Measurements from ENCODE around the gene GLRA3. TPM values are rescaled to one million over a fixed set of nuclear protein-coding genes. Genes with fewer than 3 reads are reported as not detected.

The GLRA3 gene
- total RNA-seq, 1 donor, result not detected

DNA sequence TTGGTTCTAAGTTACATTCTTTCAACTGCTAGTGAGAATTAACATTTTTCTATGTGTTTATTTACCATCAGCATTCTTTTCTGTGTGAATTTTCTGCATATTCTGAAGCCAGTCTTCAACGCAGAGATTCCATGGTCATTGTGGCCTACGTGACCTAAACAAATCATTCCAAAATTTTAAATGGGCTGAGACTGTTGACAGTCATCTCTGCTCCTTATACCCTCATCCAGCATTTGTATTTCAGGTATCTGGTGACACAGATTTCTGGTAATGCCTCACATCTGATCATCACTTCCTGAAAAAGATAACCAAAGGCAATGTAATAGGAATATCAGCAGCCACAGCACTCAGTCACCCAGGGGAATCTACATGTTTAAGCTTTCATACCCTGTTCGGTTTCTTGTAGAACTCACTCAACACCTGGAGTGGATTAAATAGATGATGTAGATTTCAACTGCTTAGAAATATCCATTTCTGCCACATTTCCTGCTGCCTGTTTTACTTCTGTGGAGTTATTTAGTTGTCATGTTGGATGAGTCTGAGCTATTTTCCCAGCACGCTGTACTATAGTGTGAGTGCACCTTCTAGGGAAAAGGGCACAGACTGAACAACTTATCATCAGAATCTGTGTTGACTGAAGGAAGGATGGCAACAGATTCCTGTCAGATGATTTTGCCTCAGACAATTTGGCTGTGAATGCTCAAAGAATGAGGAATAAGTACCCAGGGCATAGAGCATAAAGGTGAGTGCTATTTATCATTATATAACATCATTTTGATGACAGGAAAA, 233.7 kb downstream of the GLRA3 start:
- TF ChIP-seq CTCF (IDR thresholded peaks at IDR 0.05; ENCODE audit: extremely low read depth, low read depth, low read length), result no peak
- no peaks in the 10 kb centered on the region for H3K36me3 ChIP-seq (ENCODE audit: insufficient read depth, low read length)
- no peaks in the 10 kb centered on the region for H3K4me1 ChIP-seq (ENCODE audit: insufficient read depth, low read length)
- no peaks in the 10 kb centered on the region for H4K20me1 ChIP-seq (ENCODE audit: insufficient read depth, low read length)
- DNase-seq (ENCODE audit: insufficient read length, low spot score, missing footprints), result no peak
- H2AFZ ChIP-seq (ENCODE audit: low read length), result no peak overlapping the region
- H3K27ac ChIP-seq (ENCODE audit: low read depth, low read length), result no peak overlapping the region
- no peak overlapping the region for H3K4me3 ChIP-seq (ENCODE audit: insufficient read depth, low read length)
- no peak overlapping the region for H3K4me2 ChIP-seq (ENCODE audit: insufficient read depth, low read length)
- no peaks in the 10 kb centered on the region for H3K27me3 ChIP-seq (ENCODE audit: insufficient read depth, low read length)
- no peaks in the 10 kb centered on the region for H3K9me3 ChIP-seq (ENCODE audit: low read depth, low read length)
- no peaks in the 10 kb centered on the region for H3K79me2 ChIP-seq (ENCODE audit: insufficient read depth, low read length)

- H3K79me2 ChIP-seq (ENCODE audit: insufficient read depth, low read length), result no peaks in the 10 kb centered on the region
- H4K20me1 ChIP-seq (ENCODE audit: insufficient read depth, low read length), result no peaks in the 10 kb centered on the region
- no peaks in the 10 kb centered on the region for H3K36me3 ChIP-seq (ENCODE audit: insufficient read depth, low read length)
- no peak overlapping the region for H3K27ac ChIP-seq (ENCODE audit: low read depth, low read length)
- H2AFZ ChIP-seq (ENCODE audit: low read length), result no peak overlapping the region
- no peaks in the 10 kb centered on the region for H3K4me1 ChIP-seq (ENCODE audit: insufficient read depth, low read length)
- H3K4me2 ChIP-seq (ENCODE audit: insufficient read depth, low read length), result no peak overlapping the region
- H3K27me3 ChIP-seq (ENCODE audit: insufficient read depth, low read length), result no peaks in the 10 kb centered on the region
- DNase-seq (ENCODE audit: insufficient read length, low spot score, missing footprints), result no peak
- H3K9me3 ChIP-seq (ENCODE audit: low read depth, low read length), result no peaks in the 10 kb centered on the region
- TF ChIP-seq CTCF (IDR thresholded peaks at IDR 0.05; ENCODE audit: extremely low read depth, low read depth, low read length), result no peak
- H3K4me3 ChIP-seq (ENCODE audit: insufficient read depth, low read length), result no peak overlapping the region
Measured at GRCh38 chr4:174593701-174594100, 235.3 kb downstream of the GLRA3 start.

GRCh38 chr4:174592985-174593335, 236.1 kb downstream of the GLRA3 start:
- H3K36me3 ChIP-seq (ENCODE audit: insufficient read depth, low read length), result no peaks in the 10 kb centered on the region
- H4K20me1 ChIP-seq (ENCODE audit: insufficient read depth, low read length), result no peaks in the 10 kb centered on the region
- H2AFZ ChIP-seq (ENCODE audit: low read length), result no peak overlapping the region
- no peak for TF ChIP-seq CTCF (IDR thresholded peaks at IDR 0.05; ENCODE audit: extremely low read depth, low read depth, low read length)
- no peaks in the 10 kb centered on the region for H3K9me3 ChIP-seq (ENCODE audit: low read depth, low read length)
- no peak overlapping the region for H3K4me2 ChIP-seq (ENCODE audit: insufficient read depth, low read length)
- no peaks in the 10 kb centered on the region for H3K79me2 ChIP-seq (ENCODE audit: insufficient read depth, low read length)
- H3K27ac ChIP-seq (ENCODE audit: low read depth, low read length), result no peak overlapping the region
- no peak overlapping the region for H3K4me3 ChIP-seq (ENCODE audit: insufficient read depth, low read length)
- DNase-seq (ENCODE audit: insufficient read length, low spot score, missing footprints), result peak; percentile 89
- H3K27me3 ChIP-seq (ENCODE audit: insufficient read depth, low read length), result no peaks in the 10 kb centered on the region
- H3K4me1 ChIP-seq (ENCODE audit: insufficient read depth, low read length), result no peaks in the 10 kb centered on the region

GRCh38 chr4:174592256-174592984, 236.6 kb downstream of the GLRA3 start:
- TF ChIP-seq CTCF (IDR thresholded peaks at IDR 0.05; ENCODE audit: extremely low read depth, low read depth, low read length), result no peak
- no peak overlapping the region for H3K4me2 ChIP-seq (ENCODE audit: insufficient read depth, low read length)
- H2AFZ ChIP-seq (ENCODE audit: low read length), result no peak overlapping the region
- no peak overlapping the region for H3K27ac ChIP-seq (ENCODE audit: low read depth, low read length)
- H3K36me3 ChIP-seq (ENCODE audit: insufficient read depth, low read length), result no peaks in the 10 kb centered on the region
- DNase-seq (ENCODE audit: insufficient read length, low spot score, missing footprints), result no peak
- H3K27me3 ChIP-seq (ENCODE audit: insufficient read depth, low read length), result no peaks in the 10 kb centered on the region
- H3K4me3 ChIP-seq (ENCODE audit: insufficient read depth, low read length), result no peak overlapping the region
- H3K79me2 ChIP-seq (ENCODE audit: insufficient read depth, low read length), result no peaks in the 10 kb centered on the region
- no peaks in the 10 kb centered on the region for H3K9me3 ChIP-seq (ENCODE audit: low read depth, low read length)
- H3K4me1 ChIP-seq (ENCODE audit: insufficient read depth, low read length), result no peaks in the 10 kb centered on the region
- no peaks in the 10 kb centered on the region for H4K20me1 ChIP-seq (ENCODE audit: insufficient read depth, low read length)
